ENCODE measurements around the gene RASSF6. TPM values are rescaled to one million over a fixed set of nuclear protein-coding genes. Genes with fewer than 3 reads are reported as not detected.
"Not testable (repeated sequence)": the region's sequence is repeated elsewhere in the genome, so short reads cannot be mapped to it uniquely, and the experiment has no call there.

RASSF6 gene
- total RNA-seq, 1 donor from 2014 or later = not detected

DNA sequence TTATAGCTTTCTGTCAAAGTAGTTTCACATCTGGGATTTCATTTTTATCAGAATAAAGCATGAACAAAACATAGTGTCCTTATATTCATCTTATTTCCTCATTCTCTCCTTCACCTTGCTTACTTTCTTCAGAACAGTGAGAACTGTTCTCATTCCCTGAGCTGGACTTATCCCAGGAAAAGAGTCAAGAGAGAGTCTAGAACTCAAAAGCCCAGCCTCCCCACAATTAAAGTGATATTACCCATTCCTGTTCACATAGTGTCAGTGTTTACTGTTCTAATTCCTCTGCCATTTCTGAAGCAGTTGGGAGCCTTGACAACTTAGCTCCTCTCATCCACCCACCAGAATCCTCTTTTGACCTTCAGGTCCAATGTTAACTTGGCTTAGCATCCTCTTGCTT, 42.9 kb downstream of the RASSF6 start:
- DNase-seq (ENCODE audit: low read depth, low spot score) = no peak

DNA sequence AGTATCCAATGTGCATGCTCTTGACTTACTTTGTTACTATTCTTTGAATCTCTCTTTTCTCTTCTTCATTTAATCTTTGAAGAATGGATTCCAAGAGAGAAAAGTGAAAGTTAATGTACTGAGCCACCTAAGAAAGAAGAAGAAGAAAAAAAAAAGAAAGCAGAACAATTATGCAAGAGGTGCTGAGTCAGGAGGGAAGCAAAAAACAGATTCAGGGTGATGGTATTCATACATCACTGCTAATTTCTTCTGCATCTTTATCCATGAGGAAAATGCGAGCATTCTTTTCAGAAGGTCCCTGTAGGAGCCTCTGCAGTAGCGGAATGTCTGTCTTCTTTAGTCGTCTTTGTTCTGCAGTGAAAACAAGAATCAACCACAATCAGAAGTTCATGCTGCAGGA, 43.9 kb downstream of the RASSF6 start:
- no peak for DNase-seq (ENCODE audit: low read depth, low spot score)

DNA sequence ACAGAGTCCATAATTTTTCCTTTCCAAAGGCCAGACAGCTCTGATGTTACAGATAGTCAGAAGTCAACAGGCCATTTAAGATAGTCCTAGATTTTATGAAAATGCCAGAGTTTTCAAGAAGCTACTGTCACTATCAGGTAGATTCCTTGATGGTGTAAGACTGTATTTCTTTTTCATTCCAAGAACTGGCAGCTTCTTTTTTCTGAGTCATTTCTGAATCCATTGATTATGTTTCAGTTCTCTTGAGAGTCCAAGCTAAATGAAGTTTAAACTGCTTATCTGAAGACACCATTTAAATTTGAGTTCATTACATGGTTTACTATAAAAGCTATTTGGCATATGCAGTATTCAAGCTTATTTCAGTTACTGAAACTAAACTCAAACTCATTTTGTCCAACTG, 44.6 kb downstream of the RASSF6 start:
- DNase-seq (ENCODE audit: low read depth, low spot score) = no peak

DNA sequence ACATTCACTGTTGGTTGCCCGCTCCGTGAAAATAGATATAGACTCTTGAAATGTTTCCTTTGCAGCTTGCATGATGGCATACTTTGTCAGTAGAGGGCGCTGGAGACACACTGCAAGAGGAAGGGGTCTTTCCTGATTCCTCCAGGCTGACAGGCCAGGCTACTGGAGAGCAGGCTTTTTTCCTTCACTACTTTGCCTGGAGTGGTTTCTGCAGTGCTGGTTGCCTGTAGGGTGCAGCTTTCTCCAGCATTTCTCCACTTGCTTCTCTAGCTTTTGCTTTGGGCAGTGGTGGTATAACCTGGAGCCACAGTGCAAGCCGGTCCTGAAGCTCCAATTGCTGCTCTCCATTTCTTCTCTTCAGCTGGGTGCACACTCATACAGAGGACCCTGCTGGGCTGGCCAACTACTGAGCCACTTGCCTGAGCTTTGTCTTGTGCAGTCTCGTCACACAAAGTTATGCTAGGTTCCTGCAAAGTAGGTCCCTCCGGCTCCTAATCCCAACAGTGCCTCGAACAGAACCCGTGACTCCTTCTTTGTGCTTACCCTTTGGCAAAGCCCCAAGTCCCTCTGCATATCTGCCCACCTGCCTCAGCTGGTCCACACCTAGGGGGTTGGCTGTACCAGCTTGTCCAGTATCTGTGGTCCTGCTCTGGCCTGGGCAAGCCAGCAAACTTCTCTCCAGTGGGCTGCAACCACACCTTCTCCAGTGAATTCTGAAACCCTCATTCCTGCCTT, 46.3 kb downstream of the RASSF6 start:
- DNase-seq (ENCODE audit: low read depth, low spot score) = peak; percentile 44

DNA sequence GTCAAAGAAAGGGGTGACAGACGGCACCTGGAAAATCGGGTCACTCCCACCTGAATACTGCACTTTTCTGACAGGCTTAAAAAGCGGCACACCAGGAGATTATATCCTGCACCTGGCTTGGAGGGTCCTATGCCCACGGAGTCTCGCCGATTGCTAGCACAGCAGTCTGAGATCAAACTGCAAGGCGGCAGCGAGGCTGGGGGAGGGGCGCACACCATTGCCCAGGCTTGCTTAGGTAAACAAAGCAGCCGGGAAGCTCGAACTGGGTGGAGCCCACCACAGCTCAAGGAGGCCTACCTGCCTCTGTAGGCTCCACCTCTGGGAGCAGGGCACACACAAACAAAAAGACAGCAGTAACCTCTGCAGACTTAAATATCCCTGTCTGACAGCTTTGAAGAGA, 69.4 kb downstream of the RASSF6 start:
- not testable (repeated sequence) for DNase-seq (ENCODE audit: low read depth, low spot score)

DNA sequence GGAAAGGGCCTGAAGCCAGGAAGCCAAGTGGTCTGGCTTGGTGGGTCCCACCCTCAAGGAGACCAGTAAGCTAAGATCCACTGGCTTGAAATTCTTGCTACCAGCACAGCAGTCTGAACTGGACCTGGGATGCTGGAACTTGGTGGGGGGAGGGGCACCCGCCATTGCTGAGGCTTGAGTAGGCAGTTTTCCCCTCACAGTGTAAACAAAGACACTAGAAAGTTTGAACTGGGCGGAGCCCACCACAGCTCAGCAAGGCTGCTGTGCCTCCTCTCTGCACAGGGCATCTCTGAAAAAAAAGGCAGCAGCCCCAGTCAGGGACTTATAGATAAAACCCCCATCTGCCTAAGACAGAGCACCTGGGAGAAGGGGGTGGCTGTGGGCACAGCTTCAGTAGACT, 75.6 kb downstream of the RASSF6 start:
- no peak for DNase-seq (ENCODE audit: low read depth, low spot score)

DNA sequence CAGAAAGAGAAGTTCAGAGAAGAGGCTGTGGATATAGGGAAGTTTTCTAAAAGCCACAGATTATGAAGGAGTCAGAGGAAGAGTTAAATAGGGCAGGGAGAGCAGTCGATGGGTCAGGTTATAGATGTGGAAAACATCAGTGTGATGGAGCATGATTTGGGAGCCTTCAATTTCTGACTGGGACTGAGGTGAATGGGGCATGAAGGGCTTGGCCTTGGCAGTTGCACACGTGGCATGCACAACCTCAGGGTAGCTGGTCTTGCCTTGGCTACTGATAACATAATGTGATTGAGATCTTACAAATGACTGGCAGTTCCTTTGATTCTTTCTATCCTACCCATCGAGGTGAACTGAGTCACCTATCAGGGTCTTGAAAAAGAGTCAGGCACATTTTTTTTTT, 79.0 kb downstream of the RASSF6 start:
- DNase-seq (ENCODE audit: low read depth, low spot score) = no peak

DNA sequence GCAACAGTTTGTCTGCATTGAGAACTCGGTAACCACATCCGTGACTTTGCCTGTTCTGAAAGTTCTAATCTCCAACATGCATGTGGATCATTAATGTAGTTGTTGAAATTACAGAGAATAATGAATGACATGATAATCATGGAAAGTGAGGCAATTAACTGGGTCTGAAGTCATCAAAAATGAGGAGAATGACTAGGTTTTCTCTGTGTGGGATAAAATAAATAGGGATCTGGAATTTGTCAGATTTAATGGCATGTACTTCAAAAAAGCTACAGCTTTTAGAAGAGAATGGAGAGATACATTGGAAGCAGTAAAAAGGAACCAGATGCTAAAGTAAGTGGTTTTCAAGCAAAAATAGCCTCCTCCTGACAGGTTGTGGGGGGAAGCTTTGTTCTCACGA, 79.4 kb downstream of the RASSF6 start:
- no peak for DNase-seq (ENCODE audit: low read depth, low spot score)

DNA sequence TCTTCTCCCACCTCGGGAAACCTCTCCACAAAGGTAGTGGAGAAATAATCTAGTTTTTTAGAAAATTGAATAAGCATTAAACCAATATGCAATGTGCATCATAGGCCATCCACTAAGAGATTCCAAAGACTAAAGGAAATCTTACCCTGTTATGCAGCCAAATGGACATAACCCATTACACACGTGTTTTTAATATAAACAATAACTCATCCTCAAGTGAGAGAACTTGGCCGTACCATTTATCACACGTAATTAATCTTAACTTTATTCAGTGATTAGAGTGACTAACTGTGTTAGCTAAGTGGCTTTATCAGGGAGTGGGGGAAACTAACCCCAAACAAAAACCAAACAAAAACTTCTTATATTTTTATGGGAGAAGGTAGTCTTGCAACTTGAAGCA, 80.8 kb downstream of the RASSF6 start:
- DNase-seq (ENCODE audit: low read depth, low spot score) = no peak

DNA sequence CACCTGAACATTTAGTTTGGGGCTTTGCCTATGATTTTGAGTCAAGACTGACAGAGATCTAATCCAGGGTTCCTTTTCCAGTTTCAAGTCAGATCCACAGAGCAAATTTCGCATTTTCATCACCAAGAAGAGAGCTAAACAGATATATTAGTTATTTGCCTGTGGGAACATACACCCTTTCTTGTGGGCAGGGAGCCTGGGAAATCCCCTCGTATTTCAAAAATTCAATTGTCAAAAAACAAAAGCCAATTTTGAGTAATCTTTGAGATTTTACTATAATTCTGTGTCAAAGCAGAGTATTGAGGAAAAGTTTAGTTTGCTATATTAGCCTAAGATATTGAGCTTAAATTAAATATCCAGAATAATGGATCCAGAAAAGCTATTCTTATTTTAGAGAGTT, 82.1 kb downstream of the RASSF6 start:
- DNase-seq (ENCODE audit: low read depth, low spot score) = no peak

DNA sequence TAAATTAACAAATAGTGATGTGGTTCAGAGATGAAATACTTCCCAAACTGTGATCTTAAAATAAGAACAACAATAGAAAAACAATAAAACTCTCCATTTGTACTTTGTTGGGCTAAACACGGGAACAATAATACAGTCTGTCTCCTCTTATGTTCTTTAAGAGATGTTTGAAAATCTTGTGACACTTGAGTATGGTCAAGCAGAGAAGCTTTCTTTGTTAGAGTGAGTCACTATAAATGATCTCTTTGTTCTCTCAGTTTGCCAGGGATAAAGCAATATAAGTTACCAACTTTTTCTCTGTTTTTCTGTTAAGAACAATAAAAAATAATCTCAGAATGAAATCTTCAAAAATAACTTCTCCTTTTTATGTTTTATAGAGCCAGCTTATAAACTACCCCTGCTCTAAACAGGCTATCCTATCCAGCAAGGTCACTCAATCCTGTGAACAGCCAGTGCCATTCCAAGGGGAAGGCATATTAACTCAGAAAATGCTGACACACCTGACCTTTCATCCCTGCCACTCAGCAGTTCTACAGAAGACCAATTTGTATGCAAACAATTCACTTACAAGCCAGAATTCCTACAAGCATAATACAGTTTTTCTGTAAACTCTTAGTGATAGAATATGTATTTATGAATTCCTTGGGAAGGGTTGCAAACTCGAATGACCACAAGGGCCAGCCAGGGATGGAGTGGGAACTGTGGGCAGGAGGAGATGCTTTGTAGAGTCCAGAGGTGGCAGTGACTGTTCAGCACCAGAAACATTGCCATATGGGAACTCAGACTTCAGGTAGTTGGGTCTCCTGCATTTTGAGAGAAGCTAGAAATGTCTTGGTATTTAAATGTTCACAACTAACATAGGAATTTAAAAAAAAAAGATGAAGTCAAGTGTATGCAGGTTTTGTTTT, 86.5 kb downstream of the RASSF6 start:
- DNase-seq (ENCODE audit: low read depth, low spot score) = no peak

DNA sequence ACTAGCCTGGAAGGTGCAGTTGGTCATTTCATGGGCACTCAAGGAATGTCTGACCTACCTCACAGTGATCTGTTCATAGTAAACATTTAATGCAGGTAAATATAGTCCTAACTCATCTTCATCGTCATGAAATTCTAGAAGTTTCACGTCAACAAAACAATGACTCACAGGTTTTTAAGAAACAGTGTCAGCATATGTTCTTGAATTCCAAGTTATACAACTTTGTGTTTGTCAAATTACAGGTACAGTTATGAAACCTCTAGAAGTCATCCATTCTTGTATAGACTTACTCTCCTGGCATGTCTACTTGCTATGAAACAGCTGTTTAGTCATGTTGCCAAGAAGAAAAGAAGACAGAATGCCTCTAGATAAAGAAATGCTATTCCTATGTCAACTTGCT, 92.1 kb downstream of the RASSF6 start:
- no peak for DNase-seq (ENCODE audit: low read depth, low spot score)

DNA sequence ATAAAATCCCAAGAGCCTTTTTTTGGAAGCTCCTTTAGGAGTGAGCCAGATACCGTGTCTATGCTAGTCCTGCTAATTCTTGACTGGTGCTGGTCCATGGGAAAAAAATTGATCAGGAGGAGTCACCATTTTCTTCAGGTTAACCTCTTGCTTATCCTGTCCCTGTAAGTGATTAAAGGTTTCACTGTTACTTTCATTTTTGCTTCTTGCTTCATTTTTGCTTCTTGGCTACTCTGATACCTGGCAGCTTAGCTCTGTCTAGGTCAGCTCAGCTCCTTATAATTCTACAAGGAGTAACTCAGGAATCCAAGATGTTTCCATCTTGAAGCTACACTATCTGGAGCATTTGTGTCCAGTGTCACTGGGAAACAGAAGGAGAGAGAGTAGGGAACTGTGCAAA, 93.0 kb downstream of the RASSF6 start:
- DNase-seq (ENCODE audit: low read depth, low spot score) = no peak

DNA sequence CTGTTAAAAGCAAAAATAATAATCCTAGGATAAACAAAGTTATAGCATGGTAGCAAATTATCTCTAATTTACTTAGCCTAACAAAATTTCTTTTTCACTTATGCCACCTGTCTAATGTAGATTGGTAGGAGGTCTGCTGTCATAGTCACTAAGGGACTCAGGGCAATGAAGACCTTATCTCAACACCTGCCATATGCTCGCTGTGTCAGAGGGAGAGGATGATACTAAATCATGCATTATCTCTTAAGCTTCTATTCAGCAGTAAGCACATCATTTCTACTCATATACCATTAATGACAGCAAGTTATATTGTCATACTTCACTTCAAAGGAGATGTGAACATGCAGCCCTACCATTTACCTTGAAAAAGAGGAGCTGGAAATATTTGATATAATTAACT, 94.6 kb downstream of the RASSF6 start:
- DNase-seq (ENCODE audit: low read depth, low spot score) = no peak

DNA sequence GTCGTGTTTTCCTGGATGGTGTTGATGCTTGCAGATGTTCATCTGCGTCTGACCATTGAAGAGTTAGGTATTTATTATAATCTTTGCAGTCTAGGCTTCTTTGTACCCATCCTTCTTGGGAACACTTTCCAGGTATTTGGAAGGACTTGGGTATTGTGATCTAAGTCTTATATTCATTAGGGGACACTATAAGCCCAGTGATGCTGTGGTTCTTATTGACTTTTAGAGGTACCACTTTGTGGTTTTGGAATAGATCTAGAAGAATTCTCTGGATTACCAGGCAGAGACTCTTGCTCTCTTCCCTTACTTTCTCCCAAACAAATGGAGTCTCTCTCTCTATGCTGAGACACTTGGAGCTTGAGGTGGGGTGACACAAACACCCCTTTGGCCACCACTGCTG, 97.1 kb downstream of the RASSF6 start:
- DNase-seq (ENCODE audit: low read depth, low spot score) = no peak

Other genes starting within 250 kb of the RASSF6 start
- gene ALB, start 216.1 kb downstream of the RASSF6 start, total RNA-seq = not detected in 2 replicates
- not detected in 2 replicates for gene AFP, start 184.2 kb downstream of the RASSF6 start, total RNA-seq
- not detected in 2 replicates for gene AFM, start 138.7 kb downstream of the RASSF6 start, total RNA-seq
- gene CXCL8, start 120.1 kb upstream of the RASSF6 start, total RNA-seq = 311 and 535 TPM in 2 replicates
- gene CXCL6, start 216.2 kb upstream of the RASSF6 start, total RNA-seq = 3.0 and 18.3 TPM in 2 replicates
- 1.1 TPM in 1 of 2 replicates, not detected in the other for gene PF4V1, start 232.9 kb upstream of the RASSF6 start, total RNA-seq
- 53.3 and 90.8 TPM in 2 replicates for gene CXCL1, start 249.0 kb upstream of the RASSF6 start, total RNA-seq